ENCODE results near the gene CHPT1. TPM values are rescaled to one million over a fixed set of nuclear protein-coding genes. Genes with fewer than 3 reads are reported as not detected.

CHPT1 gene
- total RNA-seq (32.1 TPM), polyA plus RNA-seq (ENCODE audit: insufficient read depth, low read depth, low replicate concordance) (65.5 TPM)
- long read RNA-seq, donor 1, transcript CHPT1-201 (9 exons, 1,585 nt), result major isoform, 6 of 12 reads
- long read RNA-seq, donor 1, partial matches to known transcripts, result 6 of 12 reads
- long read RNA-seq, donor 1, other reads (novel, unspliced or antisense), result 0 of 12 reads
- long read RNA-seq, donor 2, transcript CHPT1-205 (8 exons, 2,001 nt), result minor isoform, 6 of 20 reads
- long read RNA-seq, donor 2, transcript CHPT1-201 (9 exons, 1,585 nt), result major isoform, 14 of 20 reads
- long read RNA-seq, donor 2, partial matches to known transcripts, result 0 of 20 reads
- long read RNA-seq, donor 2, other reads (novel, unspliced or antisense), result 0 of 20 reads
- long read RNA-seq, donor 3, transcript CHPT1-201 (9 exons, 1,585 nt), result major isoform, 10 of 17 reads
- long read RNA-seq, donor 3, partial matches to known transcripts, result 6 of 17 reads
- long read RNA-seq, donor 3, other reads (novel, unspliced or antisense), result 0 of 17 reads
- long read RNA-seq, donor 4, transcript CHPT1-201 (9 exons, 1,585 nt), result major isoform, 8 of 9 reads
- long read RNA-seq, donor 4, partial matches to known transcripts, result 0 of 9 reads
- long read RNA-seq, donor 4, other reads (novel, unspliced or antisense), result 0 of 9 reads
- long read RNA-seq, donor 5, result 0 reads
- long read RNA-seq, donor 6, transcript CHPT1-201 (9 exons, 1,585 nt), result major isoform, 12 of 15 reads
- long read RNA-seq, donor 6, partial matches to known transcripts, result 0 of 15 reads
- long read RNA-seq, donor 6, other reads (novel, unspliced or antisense), result 0 of 15 reads
- long read RNA-seq, donor 7, transcript CHPT1-201 (9 exons, 1,585 nt), result major isoform, 29 of 45 reads
- long read RNA-seq, donor 7, partial matches to known transcripts, result 5 of 45 reads
- long read RNA-seq, donor 7, other reads (novel, unspliced or antisense), result 8 of 45 reads
- long read RNA-seq, donor 8, transcript CHPT1-201 (9 exons, 1,585 nt), result major isoform, 15 of 22 reads
- long read RNA-seq, donor 8, partial matches to known transcripts, result 5 of 22 reads
- long read RNA-seq, donor 8, other reads (novel, unspliced or antisense), result 0 of 22 reads
- long read RNA-seq, donor 9, partial matches to known transcripts, result 0 of 6 reads
- long read RNA-seq, donor 9, other reads (novel, unspliced or antisense), result 0 of 6 reads
- long read RNA-seq, donor 10, transcript CHPT1-201 (9 exons, 1,585 nt), result major isoform, 9 of 20 reads
- long read RNA-seq, donor 10, partial matches to known transcripts, result 7 of 20 reads
- long read RNA-seq, donor 10, other reads (novel, unspliced or antisense), result 0 of 20 reads

- Histone ChIP-seq H3K4me3 (ENCODE audit: low read length in 3 of 3) (peak within 1 kb of the TSS; percentile 73 to 83 (median 83)), H3K27me3 (ENCODE audit: control insufficient read depth, insufficient read depth, low read length) (no peaks in the 10 kb centered on the region), H3K4me1 (ENCODE audit: control insufficient read depth in 2 of 3, insufficient read depth in 2 of 3, low read depth in 1 of 3, low read length in 3 of 3) (peaks cover 0 to 11% (median 3%) of the 10 kb centered on the region in 3 donors), H3K27ac (ENCODE audit: low read depth in 2 of 2, low read length in 2 of 2) (peak within 1 kb of the TSS; percentile 88 to 94), H3K9me3 (ENCODE audit: control insufficient read depth in 2 of 3, insufficient read depth in 1 of 3, low read length in 3 of 3) (no peaks in the 10 kb centered on the region), H3K36me3 (ENCODE audit: control insufficient read depth in 2 of 3, insufficient read depth in 3 of 3, low read length in 3 of 3) (no peaks in the 10 kb centered on the region), H3K9ac (ENCODE audit: low read length in 3 of 3) (peak within 1 kb of the TSS; percentile 43 to 87 (median 79))
- DNase-seq (peak; percentile 66 to 88 (median 77)), FAIRE-seq (no peak)
- intact Hi-C loops (cut with DNase I), result no loop called here
- TF ChIP-seq, protein P1, sequence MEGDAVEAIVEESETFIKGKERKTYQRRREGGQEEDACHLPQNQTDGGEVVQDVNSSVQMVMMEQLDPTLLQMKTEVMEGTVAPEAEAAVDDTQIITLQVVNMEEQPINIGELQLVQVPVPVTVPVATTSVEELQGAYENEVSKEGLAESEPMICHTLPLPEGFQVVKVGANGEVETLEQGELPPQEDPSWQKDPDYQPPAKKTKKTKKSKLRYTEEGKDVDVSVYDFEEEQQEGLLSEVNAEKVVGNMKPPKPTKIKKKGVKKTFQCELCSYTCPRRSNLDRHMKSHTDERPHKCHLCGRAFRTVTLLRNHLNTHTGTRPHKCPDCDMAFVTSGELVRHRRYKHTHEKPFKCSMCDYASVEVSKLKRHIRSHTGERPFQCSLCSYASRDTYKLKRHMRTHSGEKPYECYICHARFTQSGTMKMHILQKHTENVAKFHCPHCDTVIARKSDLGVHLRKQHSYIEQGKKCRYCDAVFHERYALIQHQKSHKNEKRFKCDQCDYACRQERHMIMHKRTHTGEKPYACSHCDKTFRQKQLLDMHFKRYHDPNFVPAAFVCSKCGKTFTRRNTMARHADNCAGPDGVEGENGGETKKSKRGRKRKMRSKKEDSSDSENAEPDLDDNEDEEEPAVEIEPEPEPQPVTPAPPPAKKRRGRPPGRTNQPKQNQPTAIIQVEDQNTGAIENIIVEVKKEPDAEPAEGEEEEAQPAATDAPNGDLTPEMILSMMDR (IDR thresholded peaks at IDR 0.05; ENCODE audit: borderline replicate concordance, extremely low read depth, insufficient read depth), result no peak
These were observed at the start of gene CHPT1 for GRCh38 chr12:101697197-101697929. CHPT1 (plus strand) TSS chr12:101697640; CDS start chr12:101697862, 222 bp downstream.

- Histone ChIP-seq H3K9ac (ENCODE audit: low read length in 3 of 3) (no peak overlapping the region), H3K9me3 (ENCODE audit: control insufficient read depth in 2 of 3, insufficient read depth in 1 of 3, low read length in 3 of 3) (no peaks in the 10 kb centered on the region), H3K27ac (ENCODE audit: low read depth in 2 of 2, low read length in 2 of 2) (no peak overlapping the region), H3K4me1 (ENCODE audit: control insufficient read depth in 2 of 3, insufficient read depth in 2 of 3, low read depth in 1 of 3, low read length in 3 of 3) (no peaks in the 10 kb centered on the region), H3K36me3 (ENCODE audit: control insufficient read depth in 2 of 3, insufficient read depth in 3 of 3, low read length in 3 of 3) (no peaks in the 10 kb centered on the region), H3K4me3 (ENCODE audit: low read length in 3 of 3) (no peak overlapping the region), H3K27me3 (ENCODE audit: control insufficient read depth, insufficient read depth, low read length) (peaks cover under 1% of the 10 kb centered on the region)
- DNase-seq (no peak), FAIRE-seq (no peak)
- intact Hi-C loops (cut with DNase I), result no loop called here
- TF ChIP-seq, protein P1 (IDR thresholded peaks at IDR 0.05; ENCODE audit: borderline replicate concordance, extremely low read depth, insufficient read depth), result no peak
These were observed 49.7 kb upstream of the CHPT1 start for GRCh38 chr12:101647711-101648110.

DNA sequence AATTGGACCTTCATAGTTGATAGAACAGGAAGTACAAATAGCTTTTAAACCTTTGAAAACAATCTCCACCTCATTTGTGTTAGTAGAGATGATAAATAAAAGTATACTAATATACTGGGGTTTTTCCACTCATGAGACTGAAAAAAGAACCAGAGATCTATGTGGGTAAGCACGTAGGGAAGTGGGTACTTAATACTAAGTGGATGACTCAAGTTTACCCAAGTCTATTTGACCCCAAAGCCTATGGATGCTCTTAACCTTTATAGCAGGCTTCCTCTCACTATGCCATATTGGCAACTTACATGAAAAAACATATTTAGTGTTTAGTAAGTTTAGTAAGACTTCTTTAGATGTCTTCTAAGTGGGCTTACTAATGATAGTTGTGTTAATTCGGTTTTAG is 49.2 kb upstream of the CHPT1 start:
- intact Hi-C loops (cut with DNase I), result no loop called here
- Histone ChIP-seq H3K9me3 (ENCODE audit: control insufficient read depth in 2 of 3, insufficient read depth in 1 of 3, low read length in 3 of 3) (no peaks in the 10 kb centered on the region), H3K27ac (ENCODE audit: low read depth in 2 of 2, low read length in 2 of 2) (no peak overlapping the region), H3K4me3 (ENCODE audit: low read length in 3 of 3) (no peak overlapping the region), H3K27me3 (ENCODE audit: control insufficient read depth, insufficient read depth, low read length) (no peaks in the 10 kb centered on the region), H3K36me3 (ENCODE audit: control insufficient read depth in 2 of 3, insufficient read depth in 3 of 3, low read length in 3 of 3) (no peaks in the 10 kb centered on the region), H3K4me1 (ENCODE audit: control insufficient read depth in 2 of 3, insufficient read depth in 2 of 3, low read depth in 1 of 3, low read length in 3 of 3) (no peaks in the 10 kb centered on the region), H3K9ac (ENCODE audit: low read length in 3 of 3) (no peak overlapping the region)
- TF ChIP-seq, protein P1 (IDR thresholded peaks at IDR 0.05; ENCODE audit: borderline replicate concordance, extremely low read depth, insufficient read depth), result no peak
- no peak for DNase-seq
- no peak for FAIRE-seq
